ENCODE measurements around the gene DNAH17.

- TF ChIP-seq CTCF (IDR thresholded peaks at IDR 0.05) (no peak), EZH2 (IDR thresholded peaks at IDR 0.05) (no peak), EZH2phosphoT487 (IDR thresholded peaks at IDR 0.05) (no peak)
Measured at GRCh38 chr17:78538033-78538776, 39.0 kb downstream of the DNAH17 start.
